WTC11 (cell line): ENCODE measurements around the gene PADI6. TPM values are rescaled to one million over a fixed set of nuclear protein-coding genes. Genes with fewer than 3 reads are reported as not detected.

Experiments
- ATAC-seq: fragments of 200-7000 bp; cut with Tn5 transposase; 2 replicates; pipeline ENCODE4 v1.10.0; 2021; ENCODE audit warnings: mild to moderate bottlenecking, moderate library complexity
- CTCF ChIA-PET: fragments of 300-600 bp; sonication (Branson Sonifier 250); formaldehyde crosslinking; loops from one replicate; lab custom pipeline; 2021; ENCODE audit warnings: antibody characterized with exemption; lab: Charles Lee
- POLR2A ChIA-PET: fragments of 350-600 bp; sonication (Branson Sonifier 250); formaldehyde crosslinking; loops from one replicate; lab custom pipeline; 2021; ENCODE audit warnings: antibody characterized with exemption; lab: Charles Lee
- DNase-seq: peaks from one replicate; pipeline ENCODE4 v3.0.0; 2021; ENCODE audit warnings: low spot score
- H3K27ac Mint-ChIP-seq: 2 replicates; pipeline ENCODE4 v1.8.0; 2021; ENCODE audit warnings: mixed read lengths
- H3K27me3 Mint-ChIP-seq: 2 replicates; pipeline ENCODE4 v1.8.0; 2021; ENCODE audit warnings: low read depth, mild to moderate bottlenecking, moderate library complexity, mixed read lengths
- H3K36me3 Mint-ChIP-seq: 2 replicates; pipeline ENCODE4 v1.8.0; 2021; ENCODE audit warnings: mixed read lengths
- H3K4me1 Mint-ChIP-seq: 2 replicates; pipeline ENCODE4 v1.8.0; 2022; ENCODE audit warnings: mixed read lengths
- H3K4me3 Mint-ChIP-seq: 2 replicates; pipeline ENCODE4 v1.8.0; 2021; ENCODE audit warnings: mild to moderate bottlenecking, moderate library complexity, mixed read lengths
- H3K9me3 Mint-ChIP-seq: 2 replicates; pipeline ENCODE4 v1.8.0; 2021; ENCODE audit warnings: mixed read lengths
- ATF3 ChIP-seq: sonication (generic); formaldehyde crosslinking; conservative IDR thresholded peaks from 2 replicates; pipeline ENCODE4 v1.8.1; 2022; ENCODE audit warnings: mild to moderate bottlenecking, missing genetic modification reagents
- E2F1 ChIP-seq: sonication (generic); formaldehyde crosslinking; IDR thresholded peaks from 2 replicates; pipeline ENCODE4 v1.8.0; 2022; ENCODE audit warnings: mild to moderate bottlenecking, missing genetic modification reagents
- E2F5 ChIP-seq: sonication (generic); formaldehyde crosslinking; IDR thresholded peaks from 2 replicates; pipeline ENCODE4 v1.8.1; 2022; ENCODE audit warnings: mild to moderate bottlenecking, moderate library complexity, missing genetic modification reagents
- EMX1 ChIP-seq: fragments of 250-450 bp; sonication (Bioruptor Pico); IDR thresholded peaks from 2 replicates; pipeline ENCODE4 v1.8.0; 2021; ENCODE audit warnings: mild to moderate bottlenecking
- ETV6 ChIP-seq: sonication (generic); formaldehyde crosslinking; IDR thresholded peaks from 2 replicates; pipeline ENCODE4 v1.8.1; 2022; ENCODE audit warnings: mild to moderate bottlenecking, missing genetic modification reagents
- FOXP1 ChIP-seq: sonication (generic); formaldehyde crosslinking; IDR thresholded peaks from 2 replicates; pipeline ENCODE4 v1.8.0; 2022; ENCODE audit warnings: missing genetic modification reagents, mild to moderate bottlenecking, moderate library complexity, borderline replicate concordance
- GTF2I ChIP-seq: fragments of 250-450 bp; sonication (Bioruptor Pico); conservative IDR thresholded peaks from 2 replicates; pipeline ENCODE4 v1.4.0; 2021; ENCODE audit warnings: mild to moderate bottlenecking
- IRF2 ChIP-seq: sonication (generic); formaldehyde crosslinking; IDR thresholded peaks from 2 replicates; pipeline ENCODE4 v1.8.0; 2022; ENCODE audit warnings: low read depth, missing genetic modification reagents, borderline replicate concordance
- JAZF1 ChIP-seq: fragments of 250-450 bp; sonication (Bioruptor Pico); IDR thresholded peaks from 2 replicates; pipeline ENCODE4 v1.9.0; 2021; ENCODE audit warnings: moderate library complexity, mild to moderate bottlenecking, inconsistent platforms
- JUN ChIP-seq: sonication (generic); formaldehyde crosslinking; IDR thresholded peaks from 2 replicates; pipeline ENCODE4 v1.8.0; 2023; ENCODE audit warnings: mild to moderate bottlenecking, missing genetic modification reagents
- MAX ChIP-seq: sonication (generic); formaldehyde crosslinking; IDR thresholded peaks from 2 replicates; pipeline ENCODE4 v1.8.0; 2022; ENCODE audit warnings: mild to moderate bottlenecking, missing genetic modification reagents
- MLX ChIP-seq: sonication (generic); formaldehyde crosslinking; IDR thresholded peaks from 2 replicates; pipeline ENCODE4 v1.8.1; 2023; ENCODE audit warnings: mild to moderate bottlenecking, missing genetic modification reagents, moderate library complexity
- NFE2L1 ChIP-seq: sonication (generic); formaldehyde crosslinking; IDR thresholded peaks from 2 replicates; pipeline ENCODE4 v1.8.1; 2023; ENCODE audit warnings: missing genetic modification reagents
- NFYB ChIP-seq: sonication (generic); formaldehyde crosslinking; conservative IDR thresholded peaks from 2 replicates; pipeline ENCODE4 v1.8.0; 2022; ENCODE audit warnings: low read depth, missing genetic modification reagents
- NR1H2 ChIP-seq: sonication (generic); formaldehyde crosslinking; IDR thresholded peaks from 2 replicates; pipeline ENCODE4 v1.9.0; 2021; ENCODE audit warnings: mild to moderate bottlenecking, moderate library complexity, missing genetic modification reagents
- NR2C2 ChIP-seq: sonication (generic); formaldehyde crosslinking; IDR thresholded peaks from 2 replicates; pipeline ENCODE4 v1.8.0; 2022; ENCODE audit warnings: mild to moderate bottlenecking, missing genetic modification reagents
- SMAD3 ChIP-seq: sonication (generic); formaldehyde crosslinking; IDR thresholded peaks from 2 replicates; pipeline ENCODE4 v1.8.0; 2022; ENCODE audit warnings: missing genetic modification reagents, mild to moderate bottlenecking, borderline replicate concordance
- SMAD4 ChIP-seq: sonication (generic); formaldehyde crosslinking; IDR thresholded peaks from 2 replicates; pipeline ENCODE4 v1.8.0; 2022; ENCODE audit warnings: mild to moderate bottlenecking, missing genetic modification reagents
- SOX15 ChIP-seq: fragments of 250-450 bp; sonication (Bioruptor Pico); IDR thresholded peaks from 2 replicates; pipeline ENCODE4 v1.9.0; 2021; ENCODE audit warnings: mild to moderate bottlenecking
- TCF7 ChIP-seq: sonication (generic); formaldehyde crosslinking; IDR thresholded peaks from 2 replicates; pipeline ENCODE4 v1.8.0; 2022; ENCODE audit warnings: mild to moderate bottlenecking, low read depth, missing genetic modification reagents, moderate library complexity
- TP53 ChIP-seq: sonication (generic); formaldehyde crosslinking; IDR thresholded peaks from 2 replicates; pipeline ENCODE4 v1.8.1; 2023; ENCODE audit warnings: mild to moderate bottlenecking, missing genetic modification reagents
- ZMAT4 ChIP-seq: fragments of 250-450 bp; sonication (Bioruptor Pico); IDR thresholded peaks from 2 replicates; pipeline ENCODE4 v1.9.0; 2021; ENCODE audit warnings: mild to moderate bottlenecking
- ZNF219 ChIP-seq: sonication (generic); formaldehyde crosslinking; IDR thresholded peaks from 2 replicates; pipeline ENCODE4 v1.8.0; 2023; ENCODE audit warnings: missing genetic modification reagents, mild to moderate bottlenecking, borderline replicate concordance
- ZNF263 ChIP-seq: sonication (generic); formaldehyde crosslinking; IDR thresholded peaks from 2 replicates; pipeline ENCODE4 v1.8.1; 2022; ENCODE audit warnings: low read depth, mild to moderate bottlenecking, moderate library complexity, missing genetic modification reagents
- ZNF317 ChIP-seq: sonication (generic); formaldehyde crosslinking; IDR thresholded peaks from 2 replicates; pipeline ENCODE4 v1.8.1; 2023; ENCODE audit warnings: low read depth, mild to moderate bottlenecking, moderate library complexity, missing genetic modification reagents, borderline replicate concordance
- ZNF396 ChIP-seq: fragments of 250-450 bp; sonication (Bioruptor Pico); IDR thresholded peaks from 2 replicates; pipeline ENCODE4 v1.8.0; 2021; ENCODE audit warnings: mild to moderate bottlenecking, moderate library complexity, borderline replicate concordance
- ZNF416 ChIP-seq: fragments of 250-450 bp; sonication (Bioruptor Pico); IDR thresholded peaks from 2 replicates; pipeline ENCODE4 v1.9.0; 2021; ENCODE audit warnings: mild to moderate bottlenecking, inconsistent platforms
- ZNF425 ChIP-seq: fragments of 250-450 bp; sonication (Bioruptor Pico); conservative IDR thresholded peaks from 2 replicates; pipeline ENCODE4 v1.9.0; 2021; ENCODE audit warnings: mild to moderate bottlenecking
- total RNA-seq: library from RNA; stranded (reverse); gene quantifications from 3 replicates; pipeline ENCODE4 v1.2.3, GENCODE V29; 2021

Gene PADI6
- total RNA-seq, 1 experiment from 2014 or later: not detected

GRCh38 chr1:17360272-17360956 is 11.6 kb upstream of the PADI6 start:
- no peak overlapping the region for H3K4me3 Mint-ChIP-seq
- POLR2A ChIA-PET: no interaction called here
- TF ChIP-seq ZNF263 (CRISPR knock-in tag) (no peak), NR2C2 (CRISPR knock-in tag) (no peak), SMAD4 (CRISPR knock-in tag) (no peak), ETV6 (CRISPR knock-in tag) (no peak), GTF2I (CRISPR knock-in tag) (no peak), SOX15 (CRISPR knock-in tag) (no peak), MLX (no peak), TP53 (CRISPR knock-in tag) (no peak), JAZF1 (CRISPR knock-in tag) (no peak), ZMAT4 (CRISPR knock-in tag) (no peak), ATF3 (CRISPR knock-in tag) (no peak), E2F5 (CRISPR knock-in tag) (no peak), JUN (CRISPR knock-in tag) (no peak), ZNF396 (CRISPR knock-in tag) (no peak), MAX (CRISPR knock-in tag) (no peak)
- TF ChIP-seq, all 79 proteins: peak for 0
- no peak overlapping the region for H3K27ac Mint-ChIP-seq
- H3K4me1 Mint-ChIP-seq: peaks cover 13% of the 10 kb centered on the region; the same call in 1 of the 2 replicates
- no peaks in the 10 kb centered on the region; the same call in 1 of the 2 replicates for H3K27me3 Mint-ChIP-seq
- ATAC-seq: no peak
- H3K9me3 Mint-ChIP-seq: peaks cover 9% of the 10 kb centered on the region; the same call in 1 of the 2 replicates
- no peak for DNase-seq
- no peaks in the 10 kb centered on the region for H3K36me3 Mint-ChIP-seq
- CTCF ChIA-PET: no interaction called here

- Mint-ChIP-seq H3K9me3 (peaks cover 9% of the 10 kb centered on the region; the same call in 1 of the 2 replicates), H3K36me3 (no peaks in the 10 kb centered on the region), H3K27me3 (no peaks in the 10 kb centered on the region; the same call in 1 of the 2 replicates), H3K27ac (peak overlapping the region; percentile 87; the same call in 1 of the 2 replicates), H3K4me3 (no peak overlapping the region), H3K4me1 (peaks cover 8% of the 10 kb centered on the region; the same call in 1 of the 2 replicates)
- TF ChIP-seq E2F1 (CRISPR knock-in tag): no peak
- no peak for TF ChIP-seq TP53 (CRISPR knock-in tag)
- TF ChIP-seq TCF7 (CRISPR knock-in tag): no peak
- TF ChIP-seq IRF2 (CRISPR knock-in tag): no peak
- TF ChIP-seq NFYB (CRISPR knock-in tag): no peak
- POLR2A ChIA-PET: no interaction called here
- ATAC-seq (no peak), DNase-seq (no peak)
- CTCF ChIA-PET: interaction anchor here (0.7 kb wide), 1 partner anchor 17 kb away, joined by 5 read pairs; no protein-coding TSS in a partner anchor
These were observed 10.3 kb upstream of the PADI6 start for GRCh38 chr1:17361687-17362086.

GRCh38 chr1:17363351-17363750 is 8.6 kb upstream of the PADI6 start:
- H3K4me1 Mint-ChIP-seq: peaks cover 11% of the 10 kb centered on the region; the same call in 1 of the 2 replicates
- H3K9me3 Mint-ChIP-seq: peaks cover 9% of the 10 kb centered on the region; the same call in 1 of the 2 replicates
- ATAC-seq (no peak), DNase-seq (no peak)
- no peak overlapping the region for H3K4me3 Mint-ChIP-seq
- POLR2A ChIA-PET: no interaction called here
- CTCF ChIA-PET: no interaction called here
- no peak overlapping the region for H3K27ac Mint-ChIP-seq
- H3K27me3 Mint-ChIP-seq: no peaks in the 10 kb centered on the region; the same call in 1 of the 2 replicates
- H3K36me3 Mint-ChIP-seq: no peaks in the 10 kb centered on the region
- TF ChIP-seq FOXP1 (CRISPR knock-in tag) (no peak), NR1H2 (CRISPR knock-in tag) (no peak), ZNF219 (CRISPR knock-in tag) (no peak), JAZF1 (CRISPR knock-in tag) (no peak), ZNF416 (CRISPR knock-in tag) (no peak), SMAD3 (CRISPR knock-in tag) (no peak), ZNF425 (CRISPR knock-in tag) (no peak), ZNF317 (CRISPR knock-in tag) (no peak), EMX1 (CRISPR knock-in tag) (no peak), NFE2L1 (no peak)
